Measurements from ENCODE around the gene PRKN.

PRKN gene

GRCh38 chr6:161365633-161366032 lies 1361.9 kb downstream of the PRKN start:
- Histone ChIP-seq H3K9ac (no peak overlapping the region), H3K27me3 (no peaks in the 10 kb centered on the region), H3K27ac (no peak overlapping the region), H3K4me2 (no peak overlapping the region), H4K20me1 (no peaks in the 10 kb centered on the region), H3K9me3 (replicated peaks in 1 of 11) (peaks cover 29 to 41% (median 36%) of the 10 kb centered on the region in 11 experiments), H3K4me3 (no peak overlapping the region), H3K4me1 (peaks cover 0 to 12% (median 3%) of the 10 kb centered on the region in 10 experiments; a peak in 11 of 20 replicates), H3K36me3 (0 out of 22 replicates have a peak, but pooled peaks cover 0 to 2% (median 0%) of the 10 kb centered on the region in 11 experiments)
- no peak for TF ChIP-seq Cebpa-rat (IDR thresholded peaks at IDR 0.05)

- Histone ChIP-seq H3K4me2 (no peak overlapping the region), H3K9me3 (replicated peaks in 1 of 11) (peaks cover 29 to 52% (median 40%) of the 10 kb centered on the region in 11 experiments), H4K20me1 (no peaks in the 10 kb centered on the region), H3K4me1 (peaks cover 11 to 20% (median 18%) of the 10 kb centered on the region in 10 experiments), H3K9ac (no peak overlapping the region), H3K4me3 (no peak overlapping the region), H3K36me3 (0 out of 22 replicates have a peak, but pooled peaks cover 0 to 2% (median 0%) of the 10 kb centered on the region in 11 experiments), H3K27ac (no peak overlapping the region), H3K27me3 (no peaks in the 10 kb centered on the region)
- no peak for TF ChIP-seq Cebpa-rat (IDR thresholded peaks at IDR 0.05)
Measured at GRCh38 chr6:161363286-161363685, 1364.3 kb downstream of the PRKN start.

DNA sequence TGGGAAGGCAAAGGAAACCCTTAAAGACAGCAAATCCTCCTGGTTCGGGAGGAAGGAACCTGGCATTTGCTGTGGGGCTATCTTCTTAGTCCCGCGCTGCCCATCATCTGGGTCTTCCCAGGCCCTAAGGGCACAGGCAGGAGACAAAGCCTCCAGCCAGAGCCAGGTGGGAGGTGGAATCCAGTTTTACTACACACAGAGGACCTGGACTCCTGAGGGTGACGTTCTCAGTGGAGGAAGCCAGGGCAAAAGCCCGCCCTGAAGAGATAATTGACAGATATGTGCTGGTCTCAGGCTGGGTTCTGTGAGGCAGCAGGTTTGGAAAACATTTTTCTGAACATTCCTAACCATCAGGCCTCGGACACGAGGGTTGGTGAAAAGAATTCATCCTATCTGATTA lies 1365.3 kb downstream of the PRKN start:
- 0 out of 22 replicates have a peak, but pooled peaks cover 0 to 2% (median 0%) of the 10 kb centered on the region in 11 experiments for H3K36me3 ChIP-seq
- no peaks in the 10 kb centered on the region for H3K27me3 ChIP-seq
- H3K9ac ChIP-seq: no peak overlapping the region
- H3K4me2 ChIP-seq: no peak overlapping the region
- H3K4me3 ChIP-seq: no peak overlapping the region
- H3K4me1 ChIP-seq: peaks cover 11 to 20% (median 18%) of the 10 kb centered on the region in 10 experiments
- H4K20me1 ChIP-seq: no peaks in the 10 kb centered on the region
- no peak overlapping the region for H3K27ac ChIP-seq
- H3K9me3 ChIP-seq (replicated peaks in 1 of 11): peaks cover 29 to 52% (median 40%) of the 10 kb centered on the region in 11 experiments
- no peak for TF ChIP-seq Cebpa-rat (IDR thresholded peaks at IDR 0.05)

GRCh38 chr6:161361529-161361928 lies 1366.0 kb downstream of the PRKN start:
- H3K27ac ChIP-seq: no peak overlapping the region
- no peak overlapping the region for H3K9ac ChIP-seq
- no peaks in the 10 kb centered on the region for H4K20me1 ChIP-seq
- no peak for TF ChIP-seq Cebpa-rat (IDR thresholded peaks at IDR 0.05)
- 0 out of 22 replicates have a peak, but pooled peaks cover 0 to 2% (median 0%) of the 10 kb centered on the region in 11 experiments for H3K36me3 ChIP-seq
- peaks cover 11 to 25% (median 18%) of the 10 kb centered on the region in 10 experiments for H3K4me1 ChIP-seq
- H3K27me3 ChIP-seq: no peaks in the 10 kb centered on the region
- peaks cover 29 to 52% (median 40%) of the 10 kb centered on the region in 11 experiments for H3K9me3 ChIP-seq (replicated peaks in 1 of 11)
- H3K4me2 ChIP-seq: no peak overlapping the region
- no peak overlapping the region for H3K4me3 ChIP-seq

- H3K4me3 ChIP-seq: no peak overlapping the region
- no peak overlapping the region for H3K27ac ChIP-seq
- peaks cover 11 to 36% (median 18%) of the 10 kb centered on the region in 10 experiments for H3K4me1 ChIP-seq
- H3K36me3 ChIP-seq: 0 out of 22 replicates have a peak, but pooled peaks cover 0 to 2% (median 0%) of the 10 kb centered on the region in 11 experiments
- TF ChIP-seq Cebpa-rat (IDR thresholded peaks at IDR 0.05): no peak
- H3K9ac ChIP-seq: no peak overlapping the region
- H3K9me3 ChIP-seq (replicated peaks in 1 of 11): peaks cover 29 to 52% (median 40%) of the 10 kb centered on the region in 11 experiments
- H4K20me1 ChIP-seq: no peaks in the 10 kb centered on the region
- peak overlapping the region in 10 of 11 experiments; percentile 3 to 64 (median 52); a peak in 12 of 22 replicates for H3K4me2 ChIP-seq
- no peaks in the 10 kb centered on the region for H3K27me3 ChIP-seq
Measured at GRCh38 chr6:161360520-161360919, 1367.0 kb downstream of the PRKN start.

- H3K4me3 ChIP-seq: no peak overlapping the region
- H3K4me1 ChIP-seq: peaks cover 11 to 38% (median 18%) of the 10 kb centered on the region in 10 experiments
- no peak overlapping the region for H3K9ac ChIP-seq
- no peak overlapping the region; a peak in 1 of 22 replicates for H3K27ac ChIP-seq
- H3K9me3 ChIP-seq (replicated peaks in 1 of 11): peaks cover 29 to 51% (median 40%) of the 10 kb centered on the region in 11 experiments
- no peaks in the 10 kb centered on the region for H3K27me3 ChIP-seq
- TF ChIP-seq Cebpa-rat (IDR thresholded peaks at IDR 0.05): no peak
- peak overlapping the region; percentile 37 to 67 (median 54) for H3K4me2 ChIP-seq
- 0 out of 22 replicates have a peak, but pooled peaks cover 0 to 2% (median 0%) of the 10 kb centered on the region in 11 experiments for H3K36me3 ChIP-seq
- H4K20me1 ChIP-seq: no peaks in the 10 kb centered on the region
Measured at GRCh38 chr6:161359618-161359945, 1368.0 kb downstream of the PRKN start.

DNA sequence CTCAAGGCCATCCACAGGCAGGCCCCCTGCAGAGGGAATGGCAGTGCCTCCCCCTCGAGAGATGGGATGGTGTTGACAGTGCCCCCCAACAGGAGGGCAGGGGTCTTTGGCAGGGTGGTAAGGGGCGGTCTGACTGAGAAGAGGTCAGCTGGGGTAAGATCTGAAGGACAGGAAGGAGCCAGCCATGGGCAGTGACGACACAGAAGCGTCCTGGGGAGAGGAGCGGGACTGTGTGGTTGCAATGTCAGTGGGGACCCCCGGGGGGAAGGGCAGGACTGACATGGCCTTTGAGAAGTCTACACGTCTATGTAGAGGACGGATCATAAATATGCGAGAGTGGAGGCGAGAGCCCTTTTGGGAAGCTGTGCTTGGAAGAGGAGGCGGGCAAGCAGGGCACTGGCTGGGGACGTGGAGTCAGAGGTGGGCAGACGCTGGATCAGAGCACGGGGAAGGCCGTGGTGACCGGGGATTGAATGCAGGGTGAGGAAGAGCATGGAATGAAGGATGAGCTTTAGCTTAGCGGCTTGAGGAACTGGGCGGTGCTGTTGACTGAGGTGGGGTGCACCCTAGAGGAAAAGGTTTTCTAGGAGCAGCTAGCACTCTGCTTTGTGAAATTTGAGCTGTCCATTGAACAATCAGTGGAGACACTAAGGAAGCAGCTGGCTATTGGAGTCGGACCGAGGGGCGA lies 1371.3 kb downstream of the PRKN start:
- H3K9me3 ChIP-seq (replicated peaks in 1 of 11): peaks cover 0 to 19% (median 12%) of the 10 kb centered on the region in 11 experiments; a peak in 20 of 22 replicates
- peak overlapping the region in 1 of 11 experiments; percentile 42; a peak in 3 of 22 replicates for H3K27ac ChIP-seq
- H4K20me1 ChIP-seq: no peaks in the 10 kb centered on the region
- no peak overlapping the region for H3K4me3 ChIP-seq
- H3K9ac ChIP-seq: no peak overlapping the region
- no peak for TF ChIP-seq Cebpa-rat (IDR thresholded peaks at IDR 0.05)
- H3K27me3 ChIP-seq: no peaks in the 10 kb centered on the region
- peak overlapping the region in 4 of 11 experiments; percentile 16 to 65 (median 50); a peak in 7 of 22 replicates for H3K4me2 ChIP-seq
- H3K36me3 ChIP-seq: no peaks in the 10 kb centered on the region
- H3K4me1 ChIP-seq: peaks cover 11 to 38% (median 18%) of the 10 kb centered on the region in 10 experiments

DNA sequence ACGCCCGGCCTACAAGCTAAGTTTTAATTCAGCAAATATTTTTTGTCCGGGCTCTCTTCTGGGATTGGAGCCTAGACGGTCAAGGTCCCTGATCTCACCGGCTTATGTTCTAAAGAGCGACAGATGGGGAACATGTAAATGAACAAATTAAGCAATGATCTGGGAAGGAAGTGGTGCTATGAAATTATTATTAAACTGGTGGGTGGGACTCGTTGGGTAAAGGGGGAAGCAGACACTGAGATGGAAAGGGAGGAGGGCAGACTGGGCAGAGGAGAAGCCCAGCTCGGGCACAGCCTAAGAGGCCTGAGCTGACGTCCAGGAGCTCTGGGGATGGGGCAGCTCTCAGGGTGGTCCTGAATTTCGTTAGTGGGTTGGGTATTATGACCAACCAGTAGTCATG lies 1371.9 kb downstream of the PRKN start:
- H3K4me1 ChIP-seq: peaks cover 11 to 36% (median 17%) of the 10 kb centered on the region in 10 experiments
- no peaks in the 10 kb centered on the region for H3K36me3 ChIP-seq
- H3K27me3 ChIP-seq: no peaks in the 10 kb centered on the region
- no peak overlapping the region for H3K4me3 ChIP-seq
- peak overlapping the region in 1 of 11 experiments; percentile 42; a peak in 2 of 22 replicates for H3K27ac ChIP-seq
- H3K9ac ChIP-seq: no peak overlapping the region
- no peaks in the 10 kb centered on the region for H4K20me1 ChIP-seq
- TF ChIP-seq Cebpa-rat (IDR thresholded peaks at IDR 0.05): no peak
- peaks cover 0 to 16% (median 6%) of the 10 kb centered on the region in 11 experiments; a peak in 8 of 22 replicates for H3K9me3 ChIP-seq (replicated peaks in 1 of 11)
- peak overlapping the region in 4 of 11 experiments; percentile 16 to 65 (median 50); a peak in 7 of 22 replicates for H3K4me2 ChIP-seq

GRCh38 chr6:161354956-161355355 lies 1372.6 kb downstream of the PRKN start:
- no peak overlapping the region for H3K27ac ChIP-seq
- no peaks in the 10 kb centered on the region; a peak in 1 of 22 replicates for H4K20me1 ChIP-seq
- no peak overlapping the region for H3K4me2 ChIP-seq
- H3K36me3 ChIP-seq: no peaks in the 10 kb centered on the region
- H3K4me1 ChIP-seq: peaks cover 8 to 29% (median 9%) of the 10 kb centered on the region in 10 experiments
- H3K27me3 ChIP-seq: no peaks in the 10 kb centered on the region
- no peak for TF ChIP-seq Cebpa-rat (IDR thresholded peaks at IDR 0.05)
- no peak overlapping the region for H3K9ac ChIP-seq
- H3K4me3 ChIP-seq: no peak overlapping the region
- H3K9me3 ChIP-seq (replicated peaks in 1 of 11): peaks cover 0 to 8% (median 0%) of the 10 kb centered on the region in 11 experiments; a peak in 2 of 22 replicates
